GM12892 (cell line): Measurements from ENCODE around the gene XRCC3.

ENCODE experiments used
- POLR2A ChIP-seq: IDR thresholded peaks from 2 replicates; pipeline ENCODE4 v1.6.1; 2011; ENCODE audit warnings: low read depth, low read length, control low read depth
- TAF1 ChIP-seq: IDR thresholded peaks from 2 replicates; pipeline ENCODE4 v1.6.1; 2011; ENCODE audit warnings: low read depth, mild to moderate bottlenecking, control low read depth, low read length, borderline replicate concordance

- no peak for TF ChIP-seq POLR2A
- TF ChIP-seq TAF1: no peak
Observed at GRCh38 chr14:103652806-103653205, 62.4 kb downstream of the XRCC3 start.
